ENCODE results near the gene GRID1. TPM values are rescaled to one million over a fixed set of nuclear protein-coding genes. Genes with fewer than 3 reads are reported as not detected.

GRID1 gene
- total RNA-seq, 1 experiment from 2014 or later, result 5.6 TPM

- H3K4me2 ChIP-seq (ENCODE audit: low read length), result no peak overlapping the region
- no peak for DNase-seq (ENCODE audit: low read depth, low spot score)
- H3K9ac ChIP-seq (ENCODE audit: low read length), result no peak overlapping the region
- intact Hi-C loops (cut with micrococcal nuclease), result no loop called here
- peak; percentile 75 for ATAC-seq
- H3K4me3 ChIP-seq (replicated peaks in 1 of 2; ENCODE audit: low read depth in 1 of 2, low read length in 2 of 2), result no peak overlapping the region
- RAD21 ChIA-PET (ENCODE audit: low non-redundant PET in 1 of 2, low total read pairs in 2 of 2, uncharacterized antibody in 2 of 2, unreplicated experiment in 2 of 2), result no interaction called here
- TF ChIP-seq REST (IDR thresholded peaks at IDR 0.05; ENCODE audit: low read depth) (no peak), CTCF (IDR thresholded peaks at IDR 0.05 in 2 of 3, conservative IDR thresholded peaks at IDR 0.05 in 1 of 3; ENCODE audit: borderline replicate concordance in 1 of 3, insufficient read depth in 1 of 3, low read depth in 2 of 3, low read length in 2 of 3) (peak in 2 of 3 experiments; percentile 49 to 72; a peak in 4 of 6 replicates), MAX (IDR thresholded peaks at IDR 0.05) (no peak), POLR2A (IDR thresholded peaks at IDR 0.05; ENCODE audit: borderline replicate concordance, extremely low read depth, insufficient read depth, insufficient read length) (no peak), POLR2AphosphoS5 (IDR thresholded peaks at IDR 0.05; ENCODE audit: low read depth, low read length) (no peak), SRF (IDR thresholded peaks at IDR 0.05; ENCODE audit: low read depth) (no peak), TCF7L2 (IDR thresholded peaks at IDR 0.05; ENCODE audit: borderline replicate concordance, extremely low read depth, insufficient read depth, insufficient read length) (no peak), SP1 (IDR thresholded peaks at IDR 0.05; ENCODE audit: low read depth) (no peak)
- no peaks in the 10 kb centered on the region for H3K79me2 ChIP-seq (ENCODE audit: insufficient read depth, low read length)
- no peak overlapping the region for H3K27ac ChIP-seq (ENCODE audit: low read depth, low read length)
- no peak overlapping the region for H2AFZ ChIP-seq (ENCODE audit: low read depth, low read length, poor library complexity, severe bottlenecking)
- H4K20me1 ChIP-seq (ENCODE audit: insufficient read depth), result no peaks in the 10 kb centered on the region
- no peaks in the 10 kb centered on the region for H3K9me3 ChIP-seq (ENCODE audit: control insufficient read depth in 1 of 2, insufficient read depth in 1 of 2, low read depth in 1 of 2, low read length in 2 of 2)
- CTCF ChIA-PET, result no interaction called here
- no peaks in the 10 kb centered on the region for H3K27me3 ChIP-seq (ENCODE audit: insufficient read depth, low read length)
- no peaks in the 10 kb centered on the region for H3K9me2 ChIP-seq (ENCODE audit: insufficient read depth)
- POLR2A ChIA-PET, result no interaction called here
- H3K4me1 ChIP-seq (ENCODE audit: control insufficient read depth in 1 of 2, insufficient read depth in 2 of 2, low read length in 2 of 2), result no peaks in the 10 kb centered on the region
- BruUV-seq (replicated peaks), result no TSS peak
- no peaks in the 10 kb centered on the region for H3K36me3 ChIP-seq (ENCODE audit: control insufficient read depth in 1 of 2, insufficient read depth in 2 of 2, low read length in 2 of 2)
These were observed 256.3 kb downstream of the GRID1 start for GRCh38 chr10:86110156-86110786.

Measured in HCT116 (cell line).